GM19193 (cell line): ENCODE results near the gene PCBP3.

Source experiments
- POLR2A ChIP-seq: IDR thresholded peaks from 4 replicates; pipeline ENCODE4 v1.6.1; 2011; ENCODE audit not compliant: insufficient read depth, insufficient read length; ENCODE audit errors: extremely low read depth

The PCBP3 gene

GRCh38 chr21:45709173-45709572 is 65.6 kb downstream of the PCBP3 start:
- TF ChIP-seq POLR2A, result no peak

GRCh38 chr21:45709696-45710268 is 66.3 kb downstream of the PCBP3 start:
- no peak for TF ChIP-seq POLR2A

GRCh38 chr21:45713613-45714012 is 70.1 kb downstream of the PCBP3 start:
- TF ChIP-seq POLR2A, result no peak

- TF ChIP-seq POLR2A, result no peak
Observed at GRCh38 chr21:45715441-45715840, 71.9 kb downstream of the PCBP3 start.

GRCh38 chr21:45718413-45718812 is 74.9 kb downstream of the PCBP3 start:
- TF ChIP-seq POLR2A, result no peak

GRCh38 chr21:45719177-45719802 is 75.8 kb downstream of the PCBP3 start:
- TF ChIP-seq POLR2A, result no peak

- TF ChIP-seq POLR2A, result no peak
Observed at GRCh38 chr21:45721671-45722070, 78.1 kb downstream of the PCBP3 start.

- no peak for TF ChIP-seq POLR2A
Observed at GRCh38 chr21:45723049-45723958, 79.8 kb downstream of the PCBP3 start.

GRCh38 chr21:45724345-45724961 is 80.9 kb downstream of the PCBP3 start:
- TF ChIP-seq POLR2A, result no peak

GRCh38 chr21:45724994-45725843 is 81.7 kb downstream of the PCBP3 start:
- no peak for TF ChIP-seq POLR2A

- TF ChIP-seq POLR2A, result no peak
Observed at GRCh38 chr21:45725844-45726200, 82.3 kb downstream of the PCBP3 start.

GRCh38 chr21:45726438-45726837 is 82.9 kb downstream of the PCBP3 start:
- no peak for TF ChIP-seq POLR2A

- TF ChIP-seq POLR2A, result no peak
Observed at GRCh38 chr21:45727390-45727789, 83.9 kb downstream of the PCBP3 start.

- TF ChIP-seq POLR2A, result no peak
Observed at GRCh38 chr21:45735259-45736000, 91.9 kb downstream of the PCBP3 start.
